ENCODE measurements around the gene HOXC4. TPM values are rescaled to one million over a fixed set of nuclear protein-coding genes. Genes with fewer than 3 reads are reported as not detected.
A peak's percentile ranks its signal among the peaks of the same experiment; 100 is the strongest.

The HOXC4 gene
- total RNA-seq, 1 experiment from 2014 or later, result 9.7 TPM

DNA sequence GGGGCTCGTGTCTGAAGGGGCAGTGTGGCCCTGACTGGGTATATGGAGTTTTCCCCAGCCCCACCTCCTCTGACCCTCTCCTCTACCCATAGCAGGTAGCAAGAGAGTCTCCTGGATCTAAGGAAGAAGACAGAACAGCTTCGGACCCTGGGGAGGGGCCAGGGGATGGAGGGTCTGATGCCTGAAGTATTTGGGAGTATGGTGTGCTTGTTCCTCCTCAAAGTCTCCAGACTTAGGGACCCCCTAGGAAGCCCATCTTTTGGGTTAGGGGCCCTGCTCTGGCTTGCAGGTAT lies 45.4 kb upstream of the HOXC4 start:
- H3K27me3 ChIP-seq (ENCODE audit: low read length), result no peaks in the 10 kb centered on the region
- H3K9me3 ChIP-seq (ENCODE audit: low read length), result no peaks in the 10 kb centered on the region
- no peak overlapping the region for H3K9ac ChIP-seq (ENCODE audit: low read length)
- no peak overlapping the region for H2AFZ ChIP-seq (ENCODE audit: low read length)
- H3K79me2 ChIP-seq (ENCODE audit: low read length), result no peaks in the 10 kb centered on the region
- no peak overlapping the region for H3K4me2 ChIP-seq (ENCODE audit: low read depth, low read length, poor library complexity, severe bottlenecking)
- peaks cover 19% of the 10 kb centered on the region for H3K4me1 ChIP-seq (ENCODE audit: low read length)
- H3K9me2 ChIP-seq (replicated peaks; ENCODE audit: insufficient read depth, low read length), result no peaks in the 10 kb centered on the region
- H3K36me3 ChIP-seq (ENCODE audit: insufficient read depth, low read length), result no peaks in the 10 kb centered on the region
- no peak overlapping the region for H3K27ac ChIP-seq (ENCODE audit: low read length)
- H3K4me3 ChIP-seq (ENCODE audit: low read length), result no peak overlapping the region
- no peaks in the 10 kb centered on the region for H4K20me1 ChIP-seq (ENCODE audit: insufficient read depth, low read depth, low read length)
- no peak for DNase-seq

DNA sequence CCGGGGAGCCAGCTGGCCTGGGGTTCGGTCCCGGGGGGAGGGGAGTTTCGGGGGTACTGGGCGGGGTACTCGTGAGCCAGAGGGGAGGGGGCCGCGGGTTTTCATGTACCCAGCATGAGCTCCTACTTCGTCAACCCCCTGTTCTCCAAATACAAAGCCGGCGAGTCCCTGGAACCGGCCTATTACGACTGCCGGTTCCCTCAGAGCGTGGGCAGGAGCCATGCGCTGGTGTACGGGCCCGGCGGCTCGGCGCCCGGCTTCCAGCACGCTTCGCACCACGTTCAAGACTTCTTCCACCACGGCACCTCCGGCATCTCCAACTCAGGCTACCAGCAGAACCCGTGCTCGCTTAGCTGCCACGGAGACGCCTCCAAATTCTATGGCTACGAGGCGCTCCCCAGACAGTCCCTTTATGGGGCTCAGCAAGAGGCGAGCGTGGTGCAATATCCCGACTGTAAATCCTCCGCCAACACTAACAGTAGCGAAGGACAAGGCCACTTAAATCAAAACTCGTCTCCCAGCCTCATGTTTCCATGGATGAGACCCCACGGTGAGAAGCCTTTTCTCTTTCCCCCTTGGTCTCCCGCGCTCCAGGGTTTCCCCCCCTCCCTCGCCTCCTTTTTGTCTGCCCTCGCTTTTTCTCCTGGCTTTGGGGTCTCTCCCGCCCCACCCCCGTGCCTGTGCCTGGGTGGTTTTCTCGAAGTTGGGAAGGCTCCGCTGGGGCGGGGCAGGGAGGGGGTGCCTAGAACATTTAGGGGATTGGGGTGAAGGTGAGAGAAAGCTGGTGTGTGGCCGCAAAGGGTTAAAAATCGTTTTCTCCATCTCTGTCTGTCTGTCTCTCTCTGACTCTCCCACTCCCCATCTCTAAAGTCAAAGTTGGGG lies 44.2 kb upstream of the HOXC4 start:
- Histone ChIP-seq H3K9me3 (ENCODE audit: low read length) (no peaks in the 10 kb centered on the region), H3K4me1 (ENCODE audit: low read length) (peaks cover 19% of the 10 kb centered on the region), H3K4me3 (ENCODE audit: low read length) (no peak overlapping the region), H3K27ac (ENCODE audit: low read length) (no peak overlapping the region), H3K79me2 (ENCODE audit: low read length) (no peaks in the 10 kb centered on the region), H4K20me1 (ENCODE audit: insufficient read depth, low read depth, low read length) (no peaks in the 10 kb centered on the region), H3K4me2 (ENCODE audit: low read depth, low read length, poor library complexity, severe bottlenecking) (no peak overlapping the region), H3K27me3 (ENCODE audit: low read length) (no peaks in the 10 kb centered on the region), H2AFZ (ENCODE audit: low read length) (no peak overlapping the region), H3K9me2 (replicated peaks; ENCODE audit: insufficient read depth, low read length) (no peaks in the 10 kb centered on the region), H3K36me3 (ENCODE audit: insufficient read depth, low read length) (no peaks in the 10 kb centered on the region), H3K9ac (ENCODE audit: low read length) (no peak overlapping the region)
- DNase-seq, result no peak

DNA sequence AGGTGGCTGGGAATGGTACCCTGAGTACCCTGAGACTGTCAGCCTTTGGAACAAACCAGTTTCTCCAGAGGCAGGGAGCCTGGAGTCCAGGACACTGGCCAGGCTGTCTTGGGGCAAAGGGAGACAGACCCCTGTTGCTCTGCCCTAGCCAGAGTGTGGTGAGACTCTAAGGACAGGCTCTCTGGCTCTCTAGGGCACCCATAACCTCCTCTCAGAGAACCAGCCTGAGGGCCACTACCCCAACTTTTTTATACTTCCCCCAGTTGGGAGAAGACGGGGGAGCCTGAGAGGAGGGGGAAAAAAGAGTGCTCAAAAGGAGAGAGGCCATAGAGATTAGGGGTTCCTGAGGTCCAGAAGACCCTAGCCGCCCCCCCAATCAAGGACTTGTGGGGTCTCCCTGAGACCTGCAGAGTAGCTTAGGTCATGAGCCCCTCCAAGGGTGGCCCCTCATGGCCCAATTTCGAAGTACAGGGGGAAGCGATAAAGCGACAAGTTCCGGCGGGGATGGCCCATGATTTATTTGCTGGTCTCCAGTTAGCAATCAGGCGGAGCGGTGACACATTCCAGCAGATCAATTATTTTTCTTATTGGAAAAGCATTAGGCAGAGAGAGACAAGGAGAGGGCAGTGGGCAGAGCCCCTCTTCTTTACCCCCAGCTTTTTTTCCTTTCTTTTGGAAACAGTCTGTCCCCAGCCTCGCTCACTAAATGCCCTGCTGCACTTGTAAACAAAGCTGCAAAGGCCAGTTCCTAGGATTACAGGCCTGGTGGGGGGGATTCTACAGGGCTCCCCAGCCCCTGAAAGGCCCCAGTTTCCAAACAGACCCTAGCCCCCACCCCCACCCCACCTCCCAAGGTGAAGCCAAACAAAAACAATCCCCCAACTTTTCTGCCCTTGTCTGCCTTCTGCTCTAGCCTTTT lies 43.3 kb upstream of the HOXC4 start:
- no peak for DNase-seq
- peak overlapping the region; percentile 70; the same call in 1 of the 2 replicates for H2AFZ ChIP-seq (ENCODE audit: low read length)
- H3K9me2 ChIP-seq (replicated peaks; ENCODE audit: insufficient read depth, low read length), result no peaks in the 10 kb centered on the region
- H3K9ac ChIP-seq (ENCODE audit: low read length), result peak overlapping the region; percentile 50
- H3K4me3 ChIP-seq (ENCODE audit: low read length), result peak overlapping the region; percentile 52; the same call in 1 of the 2 replicates
- no peaks in the 10 kb centered on the region for H4K20me1 ChIP-seq (ENCODE audit: insufficient read depth, low read depth, low read length)
- H3K4me1 ChIP-seq (ENCODE audit: low read length), result peaks cover 19% of the 10 kb centered on the region
- peak overlapping the region; percentile 53 for H3K4me2 ChIP-seq (ENCODE audit: low read depth, low read length, poor library complexity, severe bottlenecking)
- no peaks in the 10 kb centered on the region for H3K36me3 ChIP-seq (ENCODE audit: insufficient read depth, low read length)
- no peak overlapping the region for H3K27ac ChIP-seq (ENCODE audit: low read length)
- no peaks in the 10 kb centered on the region for H3K27me3 ChIP-seq (ENCODE audit: low read length)
- no peaks in the 10 kb centered on the region for H3K9me3 ChIP-seq (ENCODE audit: low read length)
- H3K79me2 ChIP-seq (ENCODE audit: low read length), result no peaks in the 10 kb centered on the region

DNA sequence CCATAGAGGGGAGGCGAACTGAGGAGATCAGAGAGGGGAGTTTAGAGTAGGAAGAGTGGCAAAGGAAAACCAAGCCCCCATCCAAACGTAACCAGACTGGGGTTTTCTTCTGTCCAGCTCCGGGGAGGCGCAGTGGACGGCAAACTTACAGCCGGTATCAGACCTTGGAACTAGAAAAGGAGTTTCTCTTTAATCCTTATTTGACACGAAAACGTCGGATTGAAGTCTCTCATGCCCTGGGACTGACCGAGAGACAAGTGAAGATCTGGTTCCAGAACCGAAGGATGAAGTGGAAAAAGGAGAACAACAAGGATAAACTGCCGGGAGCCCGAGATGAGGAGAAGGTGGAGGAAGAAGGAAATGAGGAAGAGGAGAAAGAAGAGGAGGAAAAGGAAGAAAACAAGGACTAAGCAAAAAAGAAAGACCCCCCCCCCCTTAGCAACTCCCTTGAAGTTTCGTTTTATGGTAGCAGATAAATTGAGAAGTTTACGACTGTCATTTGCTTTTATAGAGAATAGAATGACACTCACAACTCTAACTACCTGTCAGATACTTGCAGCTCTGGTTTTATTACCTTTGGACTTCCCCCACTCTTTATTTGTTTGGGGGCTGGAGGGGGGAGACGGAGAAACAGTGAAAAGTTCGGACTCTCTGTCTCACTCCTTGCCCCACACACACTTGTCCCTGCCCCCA lies 42.5 kb upstream of the HOXC4 start:
- no peaks in the 10 kb centered on the region for H3K27me3 ChIP-seq (ENCODE audit: low read length)
- H3K9me2 ChIP-seq (replicated peaks; ENCODE audit: insufficient read depth, low read length), result no peaks in the 10 kb centered on the region
- H3K4me2 ChIP-seq (ENCODE audit: low read depth, low read length, poor library complexity, severe bottlenecking), result peak overlapping the region; percentile 53
- H3K27ac ChIP-seq (ENCODE audit: low read length), result no peak overlapping the region
- peak overlapping the region; percentile 50 for H3K9ac ChIP-seq (ENCODE audit: low read length)
- H3K4me3 ChIP-seq (ENCODE audit: low read length), result peak overlapping the region; percentile 52; the same call in 1 of the 2 replicates
- peaks cover 17% of the 10 kb centered on the region for H3K4me1 ChIP-seq (ENCODE audit: low read length)
- H3K36me3 ChIP-seq (ENCODE audit: insufficient read depth, low read length), result no peaks in the 10 kb centered on the region
- H3K9me3 ChIP-seq (ENCODE audit: low read length), result no peaks in the 10 kb centered on the region
- H4K20me1 ChIP-seq (ENCODE audit: insufficient read depth, low read depth, low read length), result no peaks in the 10 kb centered on the region
- no peak for DNase-seq
- peak overlapping the region; percentile 70; the same call in 1 of the 2 replicates for H2AFZ ChIP-seq (ENCODE audit: low read length)
- H3K79me2 ChIP-seq (ENCODE audit: low read length), result no peaks in the 10 kb centered on the region

DNA sequence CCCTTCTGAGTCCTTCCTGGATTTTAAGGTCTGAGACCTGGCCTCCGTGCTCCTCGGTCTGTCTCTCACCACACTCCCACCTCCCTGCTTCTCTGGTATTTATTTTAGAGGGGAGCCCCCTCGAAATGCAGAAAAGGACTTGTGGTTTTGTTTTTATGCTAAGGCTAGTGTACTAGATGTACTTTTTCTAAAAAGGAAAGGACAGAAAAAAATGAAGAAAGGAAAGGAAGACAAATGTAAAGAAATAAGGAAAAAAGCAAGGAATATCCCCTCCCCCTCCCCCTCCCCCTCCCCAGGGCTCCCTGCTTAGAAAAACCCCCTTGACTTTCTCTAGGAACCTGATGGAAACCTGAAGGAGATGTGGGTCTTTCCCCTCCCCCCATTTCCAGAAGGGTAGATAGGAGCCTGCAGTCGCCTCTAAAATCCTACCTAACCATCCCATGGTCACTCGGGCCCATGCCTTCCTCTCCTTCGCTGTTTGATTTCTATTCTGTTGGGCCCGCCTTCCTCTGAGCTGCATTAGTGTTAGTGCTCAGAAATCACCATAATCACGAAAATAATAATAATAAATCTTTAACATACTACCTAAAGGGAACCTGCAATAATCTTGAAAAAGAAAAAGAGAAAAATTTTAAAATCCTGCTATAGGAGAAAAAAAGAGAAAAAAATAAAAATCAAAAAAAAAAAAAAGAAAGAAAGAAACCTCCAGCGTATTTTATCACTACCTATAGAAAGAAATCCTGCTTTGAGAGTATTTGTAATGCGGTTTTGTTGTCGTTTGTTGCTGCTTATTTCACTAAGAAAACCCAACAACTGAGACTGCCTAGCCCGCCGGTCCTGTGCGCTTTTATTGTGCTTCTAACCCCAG lies 41.7 kb upstream of the HOXC4 start:
- Histone ChIP-seq H3K4me3 (ENCODE audit: low read length) (peak overlapping the region; percentile 52; the same call in 1 of the 2 replicates), H3K9ac (ENCODE audit: low read length) (peak overlapping the region; percentile 50), H2AFZ (ENCODE audit: low read length) (peak overlapping the region; percentile 70; the same call in 1 of the 2 replicates), H3K4me2 (ENCODE audit: low read depth, low read length, poor library complexity, severe bottlenecking) (peak overlapping the region; percentile 53), H3K9me2 (replicated peaks; ENCODE audit: insufficient read depth, low read length) (no peaks in the 10 kb centered on the region), H3K4me1 (ENCODE audit: low read length) (peaks cover 14% of the 10 kb centered on the region), H3K79me2 (ENCODE audit: low read length) (no peaks in the 10 kb centered on the region), H4K20me1 (ENCODE audit: insufficient read depth, low read depth, low read length) (no peaks in the 10 kb centered on the region), H3K9me3 (ENCODE audit: low read length) (no peaks in the 10 kb centered on the region), H3K36me3 (ENCODE audit: insufficient read depth, low read length) (no peaks in the 10 kb centered on the region), H3K27me3 (ENCODE audit: low read length) (no peaks in the 10 kb centered on the region), H3K27ac (ENCODE audit: low read length) (no peak overlapping the region)
- no peak for DNase-seq

DNA sequence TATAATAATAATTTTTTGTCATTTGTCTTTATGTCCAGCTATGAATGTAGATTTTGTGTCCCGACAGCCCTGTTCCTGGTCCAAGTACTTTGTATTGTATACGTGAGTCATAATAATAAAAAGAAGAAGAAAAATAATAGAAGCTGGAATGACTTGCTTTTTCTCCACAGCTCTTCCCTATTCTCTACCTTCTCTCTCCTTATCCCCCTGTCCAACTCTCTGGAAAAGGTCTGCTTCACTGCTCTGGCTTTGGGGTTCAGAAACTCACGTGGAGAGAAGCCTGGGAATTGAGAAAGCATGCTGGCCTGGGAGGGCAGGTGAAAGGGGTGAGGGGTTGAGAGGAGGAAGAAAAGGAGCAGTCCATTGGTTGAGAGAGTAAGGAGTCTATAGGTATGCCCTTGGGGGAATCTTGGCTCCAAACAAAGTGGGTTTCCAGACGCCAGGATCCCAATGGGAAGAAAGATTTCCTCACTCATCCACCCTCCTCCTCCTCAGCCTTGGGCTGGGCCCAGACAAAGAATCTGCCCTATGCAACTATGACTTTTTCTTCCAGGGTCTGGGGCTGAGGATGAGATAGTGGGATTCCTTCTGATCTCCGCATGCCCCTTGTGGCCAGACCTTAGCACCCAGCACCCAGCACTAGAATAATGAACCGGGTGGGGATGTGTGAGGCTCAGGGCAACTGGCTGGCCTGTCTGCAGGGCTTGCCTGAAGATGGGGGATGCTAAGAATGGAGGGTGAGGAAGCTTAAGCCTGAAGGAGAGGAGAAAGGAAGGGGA lies 40.8 kb upstream of the HOXC4 start:
- Histone ChIP-seq H3K4me3 (ENCODE audit: low read length) (no peak overlapping the region), H3K79me2 (ENCODE audit: low read length) (no peaks in the 10 kb centered on the region), H3K4me2 (ENCODE audit: low read depth, low read length, poor library complexity, severe bottlenecking) (no peak overlapping the region), H3K27ac (ENCODE audit: low read length) (no peak overlapping the region), H3K9me3 (ENCODE audit: low read length) (no peaks in the 10 kb centered on the region), H3K9ac (ENCODE audit: low read length) (no peak overlapping the region), H3K36me3 (ENCODE audit: insufficient read depth, low read length) (no peaks in the 10 kb centered on the region), H4K20me1 (ENCODE audit: insufficient read depth, low read depth, low read length) (no peaks in the 10 kb centered on the region), H3K4me1 (ENCODE audit: low read length) (peaks cover 18% of the 10 kb centered on the region), H3K27me3 (ENCODE audit: low read length) (no peaks in the 10 kb centered on the region), H2AFZ (ENCODE audit: low read length) (no peak overlapping the region), H3K9me2 (replicated peaks; ENCODE audit: insufficient read depth, low read length) (no peaks in the 10 kb centered on the region)
- no peak for DNase-seq

DNA sequence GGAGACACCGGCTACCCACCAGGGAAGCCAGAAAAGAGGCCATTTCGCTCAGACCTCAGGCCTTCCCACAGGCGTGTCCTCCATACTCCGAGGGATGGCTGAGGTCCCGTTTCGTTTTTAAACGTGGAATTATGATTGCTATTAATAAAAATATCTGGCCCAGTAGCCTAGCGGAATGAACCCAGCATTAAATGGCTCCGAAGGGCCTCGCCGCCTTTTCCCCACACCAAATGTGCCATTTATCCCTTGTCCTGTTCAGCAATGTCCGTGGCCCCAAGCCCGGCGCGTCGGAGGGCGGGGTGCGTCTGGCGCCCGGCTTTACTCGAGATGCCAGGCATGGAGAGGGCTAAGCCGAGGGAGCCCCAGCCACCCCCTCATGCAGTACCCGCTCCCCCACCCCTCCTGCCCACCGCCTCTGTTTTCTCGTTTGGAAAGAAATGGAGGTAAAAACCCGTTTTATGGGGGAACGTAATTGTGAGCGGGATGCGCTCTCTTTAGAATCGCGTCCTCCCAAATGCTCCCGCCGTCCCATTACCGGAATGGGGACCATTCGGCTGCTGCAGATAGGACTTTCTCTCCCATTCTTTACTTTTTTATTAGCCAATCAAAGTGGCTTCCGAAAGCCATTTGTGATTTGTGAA lies 39.1 kb upstream of the HOXC4 start:
- H3K9me2 ChIP-seq (replicated peaks; ENCODE audit: insufficient read depth, low read length), result no peaks in the 10 kb centered on the region
- no peak overlapping the region for H3K4me3 ChIP-seq (ENCODE audit: low read length)
- no peaks in the 10 kb centered on the region for H4K20me1 ChIP-seq (ENCODE audit: insufficient read depth, low read depth, low read length)
- no peaks in the 10 kb centered on the region for H3K27me3 ChIP-seq (ENCODE audit: low read length)
- H3K27ac ChIP-seq (ENCODE audit: low read length), result no peak overlapping the region
- no peak for DNase-seq
- no peak overlapping the region for H3K4me2 ChIP-seq (ENCODE audit: low read depth, low read length, poor library complexity, severe bottlenecking)
- H3K9ac ChIP-seq (ENCODE audit: low read length), result no peak overlapping the region
- H3K79me2 ChIP-seq (ENCODE audit: low read length), result no peaks in the 10 kb centered on the region
- H3K4me1 ChIP-seq (ENCODE audit: low read length), result peaks cover 26% of the 10 kb centered on the region
- no peak overlapping the region for H2AFZ ChIP-seq (ENCODE audit: low read length)
- no peaks in the 10 kb centered on the region for H3K9me3 ChIP-seq (ENCODE audit: low read length)
- no peaks in the 10 kb centered on the region for H3K36me3 ChIP-seq (ENCODE audit: insufficient read depth, low read length)

Measured in Karpas-422 (cell line).